Activated naive CD4-positive, alpha-beta T cell (primary cell): ENCODE results near the gene JAZF1.

Experiments
- DNase-seq, 4 experiments: peaks; one replicate each; lab custom pipeline; 2025; lab: John Stamatoyannopoulos, UW

Gene JAZF1

DNA sequence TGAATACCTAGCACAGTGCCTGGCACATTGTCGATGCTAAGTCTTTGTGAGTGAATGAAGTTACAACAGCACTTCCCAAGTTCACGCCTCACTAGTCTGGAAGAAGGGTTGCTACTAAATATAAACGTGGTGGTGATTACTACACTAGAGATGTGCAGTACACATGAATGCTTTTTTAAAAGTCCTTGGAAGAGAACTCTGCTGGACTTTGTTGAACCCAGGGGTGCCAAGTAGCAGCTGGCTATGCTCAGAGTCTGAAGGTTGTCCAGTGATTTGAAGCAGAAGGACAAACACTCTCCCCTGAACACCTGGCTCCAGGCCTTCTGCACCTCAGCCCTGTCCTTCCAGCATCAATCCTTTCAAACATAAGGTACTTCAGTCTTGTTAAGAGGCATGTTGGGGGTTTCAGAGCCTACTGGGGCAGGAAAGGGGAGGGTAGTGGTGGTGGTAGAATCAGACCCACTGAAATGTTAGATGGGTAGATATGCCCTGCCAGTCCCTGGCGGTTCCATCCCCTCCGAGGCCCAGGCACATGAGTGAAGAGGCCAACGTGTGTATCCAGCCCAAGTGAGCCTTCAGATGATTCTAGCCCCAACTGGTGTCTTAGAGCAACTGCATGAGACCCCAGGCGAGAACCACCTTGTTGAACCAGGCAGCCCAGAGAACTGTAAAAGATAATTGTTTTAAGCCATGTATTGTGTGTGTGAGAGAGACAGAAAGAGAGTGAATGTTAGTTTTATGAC lies 346.2 kb downstream of the JAZF1 start:
- DNase-seq: no peak

DNA sequence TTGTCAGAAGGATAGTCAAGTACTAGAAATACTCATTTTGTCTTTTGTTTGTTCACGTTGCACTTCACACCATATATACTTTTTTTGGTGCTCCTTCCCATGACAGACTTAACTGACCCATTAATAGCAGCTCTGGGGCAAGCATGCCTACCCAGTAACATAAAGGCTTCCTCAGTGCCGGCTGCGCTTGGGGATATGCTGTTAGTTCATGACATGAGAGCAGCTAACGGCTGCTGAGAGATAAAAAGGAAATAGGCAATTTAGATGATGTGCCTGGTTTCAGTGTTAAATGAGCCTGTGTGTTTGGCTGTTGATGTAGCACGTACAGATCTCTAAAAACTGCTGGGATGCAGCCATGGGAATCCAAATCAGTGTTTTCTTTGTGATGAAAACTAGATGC lies 354.2 kb downstream of the JAZF1 start:
- no peak for DNase-seq

DNA sequence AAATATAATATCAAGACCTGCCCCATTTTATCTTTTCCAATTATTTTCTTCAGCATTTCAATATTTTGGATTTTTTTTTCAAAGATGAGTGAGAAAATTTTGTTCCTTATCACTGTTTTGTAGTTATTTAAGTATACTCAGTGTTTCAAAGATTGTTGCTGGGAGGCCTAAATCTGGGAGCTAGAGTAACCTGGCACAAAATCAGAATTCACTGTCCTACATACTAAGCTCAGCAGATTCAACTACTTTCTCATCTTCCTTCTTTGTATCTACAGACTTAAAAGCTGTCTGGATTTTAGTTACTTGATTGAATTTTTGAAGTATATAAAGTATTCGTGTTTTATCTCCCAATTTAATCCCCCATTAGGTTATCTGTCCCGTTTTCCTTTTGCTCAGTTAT lies 354.7 kb downstream of the JAZF1 start:
- DNase-seq: no peak

DNA sequence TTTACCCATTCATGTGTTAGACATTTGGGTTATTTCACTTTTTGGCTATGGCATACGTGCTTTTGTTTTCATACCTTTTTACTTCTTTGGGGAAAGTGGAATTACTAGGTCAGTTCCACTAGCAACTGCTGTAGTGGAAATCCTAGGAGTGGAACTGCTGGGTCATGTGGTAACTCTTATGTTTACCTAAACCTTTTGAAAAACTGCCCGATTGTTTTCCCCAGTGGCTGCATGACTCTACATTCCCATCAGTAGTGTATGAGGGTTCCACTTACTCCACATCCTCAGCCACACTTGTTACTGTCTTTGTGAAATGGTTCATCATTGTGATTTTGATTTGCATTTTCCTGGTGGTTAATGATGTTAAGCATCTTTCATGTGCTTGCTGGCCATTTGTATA lies 358.4 kb downstream of the JAZF1 start:
- no peak for DNase-seq

DNA sequence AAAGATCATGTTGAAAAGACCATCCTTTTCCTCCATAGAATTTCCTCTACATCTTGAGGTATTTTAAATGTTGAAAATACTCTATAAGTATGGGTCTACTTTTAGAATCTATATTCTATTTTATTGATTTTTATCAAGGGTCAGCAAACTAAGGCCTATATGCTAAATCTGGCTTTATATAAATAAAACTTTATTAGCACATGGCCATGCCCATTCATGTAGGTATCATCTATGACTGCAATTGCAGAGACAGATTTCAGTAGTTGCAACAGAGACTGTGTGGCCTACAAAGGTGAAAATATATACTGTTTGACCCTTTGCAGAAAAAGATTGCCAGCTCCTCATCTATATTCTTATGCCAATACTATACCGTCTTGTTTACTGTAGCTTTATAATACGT lies 367.9 kb downstream of the JAZF1 start:
- no peak for DNase-seq

DNA sequence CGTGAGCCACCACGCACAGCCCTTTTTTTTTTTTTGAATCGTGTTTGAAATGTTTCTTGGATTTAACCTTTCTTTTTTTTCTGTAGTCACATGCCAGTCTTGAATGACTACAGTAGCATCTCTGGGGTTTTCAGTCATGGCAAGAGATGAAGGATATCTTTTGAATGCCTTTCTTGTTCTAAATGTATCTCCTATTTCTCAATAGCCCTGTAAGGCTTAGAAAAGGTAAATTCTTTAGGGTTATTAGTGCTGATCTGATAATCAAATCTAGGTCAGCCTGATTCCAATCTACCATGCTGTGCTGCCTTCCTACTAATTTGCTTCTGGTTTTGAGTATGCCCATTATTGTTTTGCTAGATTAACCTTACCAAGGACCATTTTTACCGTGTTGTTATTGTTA lies 370.4 kb downstream of the JAZF1 start:
- DNase-seq: no peak

DNA sequence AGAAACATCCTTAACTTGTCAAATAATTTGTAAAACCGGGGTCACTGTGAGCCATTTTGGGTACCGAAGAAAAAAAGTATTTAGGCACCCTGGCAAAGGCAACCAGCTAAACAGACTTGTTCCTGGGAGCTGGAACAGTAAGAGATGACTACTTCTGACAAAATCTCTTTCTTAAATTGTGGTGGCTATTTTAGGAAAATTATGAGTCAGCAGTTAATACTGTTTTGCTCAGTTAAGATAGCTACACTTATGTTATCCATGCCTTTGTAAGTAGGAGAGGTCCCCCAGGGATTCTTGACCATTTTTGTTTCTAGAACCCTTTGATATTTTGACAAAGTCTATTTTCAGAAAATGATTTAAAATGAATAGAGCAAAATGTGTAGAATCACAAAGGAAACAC lies 372.0 kb downstream of the JAZF1 start:
- DNase-seq: no peak

DNA sequence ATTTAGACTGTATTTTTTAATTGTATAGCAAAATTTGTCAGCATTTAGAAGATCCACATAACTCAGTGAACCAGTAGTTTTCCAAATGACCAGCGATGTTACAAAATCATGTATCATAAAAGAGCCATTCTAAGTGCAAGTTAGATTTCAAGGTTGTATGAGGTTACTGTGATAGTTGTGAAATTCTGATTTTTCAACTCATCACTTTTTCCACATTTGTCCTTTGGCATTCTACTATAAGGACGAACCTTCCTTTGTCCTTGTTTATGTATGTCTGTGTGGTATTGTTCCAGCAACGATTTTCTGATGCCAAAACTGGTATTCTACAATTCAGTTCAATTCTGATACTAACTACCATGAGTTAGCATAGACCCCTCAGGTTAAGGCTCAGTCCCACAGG lies 376.5 kb downstream of the JAZF1 start:
- DNase-seq: no peak

DNA sequence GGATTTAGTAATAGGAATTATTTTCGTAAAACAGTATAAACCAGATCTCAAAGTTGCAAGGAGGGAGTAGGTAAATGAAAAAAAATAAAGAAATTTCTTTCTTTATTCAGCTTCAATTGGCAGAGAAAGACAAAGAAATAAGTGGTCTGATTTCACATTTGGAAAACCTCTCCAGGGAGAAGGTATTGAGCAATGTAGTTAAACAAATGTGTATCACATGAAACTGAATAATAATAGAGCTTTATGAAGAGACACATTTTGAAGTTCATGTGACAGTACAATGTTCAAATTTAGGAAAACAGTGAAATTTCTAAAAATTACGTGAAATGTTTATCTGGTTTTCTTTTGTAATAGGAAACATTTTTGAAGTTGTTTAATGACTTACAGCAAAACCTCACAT lies 377.6 kb downstream of the JAZF1 start:
- no peak for DNase-seq

DNA sequence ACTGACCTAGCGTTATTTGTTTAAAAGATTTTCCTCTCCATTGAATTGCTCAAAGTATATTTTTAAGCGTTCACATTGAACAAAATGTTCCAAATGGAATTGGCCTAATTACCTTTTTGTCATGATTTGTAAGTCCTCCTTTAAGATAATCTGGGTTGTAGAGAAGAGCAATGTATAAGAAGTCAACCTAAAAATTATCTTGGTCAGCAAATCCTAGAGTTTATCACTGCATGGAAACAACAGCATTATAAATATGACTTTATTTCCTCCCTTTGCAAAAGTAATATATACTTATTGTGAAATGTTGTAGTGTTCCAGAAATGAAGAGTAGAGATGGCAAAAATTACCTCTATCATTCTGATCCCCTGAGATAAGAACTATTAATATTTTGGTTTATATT lies 381.4 kb downstream of the JAZF1 start:
- no peak for DNase-seq

DNA sequence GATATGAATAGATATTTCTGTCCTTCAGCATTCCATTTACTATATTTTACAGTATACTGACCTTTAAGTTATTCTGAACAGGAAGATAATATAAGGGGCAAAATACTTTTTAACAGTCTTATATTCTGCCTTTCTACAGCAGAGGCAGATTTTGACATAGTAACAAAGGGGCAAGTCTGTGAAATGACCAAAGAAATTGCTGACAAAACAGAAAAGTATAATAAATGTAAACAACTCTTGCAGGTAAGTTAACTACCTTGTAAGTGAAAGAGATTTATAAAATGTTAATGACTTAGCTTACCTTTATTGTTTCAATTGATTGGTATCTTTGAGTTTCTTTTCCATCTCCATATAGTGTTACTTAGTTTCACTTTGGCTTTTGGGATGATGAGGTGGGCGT lies 384.6 kb downstream of the JAZF1 start:
- no peak for DNase-seq

DNA sequence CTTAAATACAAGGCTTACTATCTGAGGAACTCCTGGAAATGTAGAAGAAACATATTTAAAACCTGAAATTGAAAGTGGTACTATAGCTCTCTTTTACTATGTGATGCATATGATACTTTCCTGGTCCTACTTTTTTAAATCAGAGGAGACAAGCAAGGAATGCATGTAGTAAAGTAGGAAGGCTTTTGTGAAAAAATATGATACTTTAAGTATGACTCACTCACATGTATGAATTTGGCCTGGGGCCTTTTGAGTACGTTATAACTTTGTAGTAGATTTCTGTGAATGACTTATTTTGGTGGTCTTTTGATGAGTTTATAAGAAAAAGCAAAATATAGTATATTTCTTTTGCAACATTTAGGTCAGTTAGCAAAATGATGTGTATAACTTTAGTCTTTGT lies 386.8 kb downstream of the JAZF1 start:
- DNase-seq: no peak

DNA sequence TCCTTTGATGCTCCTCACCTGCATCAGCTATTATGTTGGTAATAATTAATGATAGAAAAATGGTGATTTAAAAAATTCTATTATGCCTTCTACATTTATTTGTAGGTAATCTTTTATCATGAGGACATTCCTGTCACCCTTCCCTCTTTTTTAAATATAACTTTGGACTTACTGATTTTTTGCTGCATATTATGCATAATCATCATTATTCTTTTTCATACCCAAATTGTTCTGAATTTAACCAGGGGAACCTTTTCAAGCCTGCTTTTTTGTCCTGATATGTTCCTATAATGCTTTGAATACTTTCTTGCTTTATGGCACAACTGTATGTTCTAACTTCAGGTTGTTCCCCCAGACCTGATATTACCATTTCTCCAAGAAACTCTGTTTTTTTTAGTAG lies 392.2 kb downstream of the JAZF1 start:
- DNase-seq: no peak

DNA sequence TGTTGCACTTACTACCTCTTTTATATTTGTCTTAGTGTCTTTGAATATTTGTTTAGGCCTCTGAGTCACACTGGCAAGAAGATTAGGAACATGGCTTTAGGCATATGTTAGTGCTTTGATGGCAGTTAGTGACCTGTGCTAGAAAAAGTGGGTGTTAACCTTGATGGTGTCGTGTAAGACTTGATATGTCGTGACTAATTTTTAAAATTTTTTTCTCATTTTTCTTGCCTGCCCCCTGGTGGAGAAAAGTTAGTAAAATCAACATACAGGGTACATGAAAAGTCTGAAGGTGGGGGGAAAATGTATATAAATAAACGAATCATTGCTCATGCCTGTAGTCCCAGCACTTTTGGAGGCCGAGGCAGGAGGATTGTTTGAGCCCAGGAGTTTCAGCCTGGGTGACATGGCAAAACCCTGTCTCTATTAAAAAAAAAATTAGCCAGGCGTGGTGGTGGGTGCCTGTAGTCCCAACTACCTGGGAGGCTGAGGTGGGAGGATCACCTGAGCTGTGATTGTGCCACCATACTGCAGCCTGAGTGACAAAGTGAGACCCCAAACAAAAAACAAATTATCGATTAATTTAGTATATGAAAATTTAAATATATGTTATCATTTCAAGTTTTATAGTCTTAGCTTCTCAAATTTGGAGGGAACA lies 396.1 kb downstream of the JAZF1 start:
- DNase-seq: no peak

DNA sequence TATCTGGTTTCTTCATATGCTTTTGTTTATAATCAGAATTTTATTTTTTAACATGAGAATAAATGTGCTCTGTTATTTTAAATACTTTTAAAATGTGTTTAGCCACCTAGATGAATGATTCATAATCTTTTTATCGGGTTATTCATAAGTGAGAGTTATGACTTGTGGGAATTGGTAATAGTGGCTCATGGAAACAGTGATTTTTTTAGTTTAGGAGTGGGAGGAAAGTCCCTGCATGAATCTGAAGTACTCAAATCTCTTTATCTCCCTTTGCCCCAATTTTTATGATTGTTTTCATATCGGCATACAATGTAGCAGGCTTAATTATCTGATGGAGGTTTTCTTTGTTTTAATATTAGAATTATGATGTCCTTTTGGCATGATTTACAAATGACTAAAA lies 397.7 kb downstream of the JAZF1 start:
- no peak for DNase-seq

DNA sequence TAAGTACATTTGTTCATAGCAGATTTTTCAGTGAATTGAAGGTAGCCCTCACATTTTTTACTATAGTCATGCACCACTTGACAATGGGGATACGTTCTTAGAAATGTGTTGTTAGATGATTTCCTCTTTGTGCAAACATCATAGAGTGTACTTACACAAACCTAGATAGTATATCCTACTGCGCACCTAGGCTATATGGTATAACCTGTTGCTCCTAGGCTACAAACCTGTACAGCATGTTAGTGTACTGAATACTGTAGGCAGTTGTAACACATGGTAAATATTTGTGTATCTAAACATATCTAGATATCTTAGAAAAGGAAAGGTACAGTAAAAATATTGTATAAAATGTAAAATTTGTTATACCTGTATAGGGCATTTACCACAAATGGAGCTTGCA lies 399.4 kb downstream of the JAZF1 start:
- DNase-seq: no peak
